ENCODE results near the gene AGAP2. TPM values are rescaled to one million over a fixed set of nuclear protein-coding genes. Genes with fewer than 3 reads are reported as not detected.

AGAP2 gene
- total RNA-seq, 6 experiments from 2014 or later, result 0.14 to 0.18 (median 0.14) TPM

GRCh38 chr12:57767305-57767698, 28.8 kb upstream of the AGAP2 start:
- peaks cover 4% of the 10 kb centered on the region for H3K27me3 Mint-ChIP-seq (ENCODE audit: insufficient read depth)
- no peak for TF ChIP-seq CTCF (IDR thresholded peaks at IDR 0.05)
- peaks cover 20% of the 10 kb centered on the region for H3K36me3 Mint-ChIP-seq (ENCODE audit: low read depth)
- H3K9me3 Mint-ChIP-seq, result no peaks in the 10 kb centered on the region
- H3K27ac Mint-ChIP-seq, result no peak overlapping the region
- no peak for DNase-seq
- peaks cover 45% of the 10 kb centered on the region for H3K4me1 Mint-ChIP-seq (ENCODE audit: low read depth)
- no peak overlapping the region for H3K4me3 Mint-ChIP-seq

DNA sequence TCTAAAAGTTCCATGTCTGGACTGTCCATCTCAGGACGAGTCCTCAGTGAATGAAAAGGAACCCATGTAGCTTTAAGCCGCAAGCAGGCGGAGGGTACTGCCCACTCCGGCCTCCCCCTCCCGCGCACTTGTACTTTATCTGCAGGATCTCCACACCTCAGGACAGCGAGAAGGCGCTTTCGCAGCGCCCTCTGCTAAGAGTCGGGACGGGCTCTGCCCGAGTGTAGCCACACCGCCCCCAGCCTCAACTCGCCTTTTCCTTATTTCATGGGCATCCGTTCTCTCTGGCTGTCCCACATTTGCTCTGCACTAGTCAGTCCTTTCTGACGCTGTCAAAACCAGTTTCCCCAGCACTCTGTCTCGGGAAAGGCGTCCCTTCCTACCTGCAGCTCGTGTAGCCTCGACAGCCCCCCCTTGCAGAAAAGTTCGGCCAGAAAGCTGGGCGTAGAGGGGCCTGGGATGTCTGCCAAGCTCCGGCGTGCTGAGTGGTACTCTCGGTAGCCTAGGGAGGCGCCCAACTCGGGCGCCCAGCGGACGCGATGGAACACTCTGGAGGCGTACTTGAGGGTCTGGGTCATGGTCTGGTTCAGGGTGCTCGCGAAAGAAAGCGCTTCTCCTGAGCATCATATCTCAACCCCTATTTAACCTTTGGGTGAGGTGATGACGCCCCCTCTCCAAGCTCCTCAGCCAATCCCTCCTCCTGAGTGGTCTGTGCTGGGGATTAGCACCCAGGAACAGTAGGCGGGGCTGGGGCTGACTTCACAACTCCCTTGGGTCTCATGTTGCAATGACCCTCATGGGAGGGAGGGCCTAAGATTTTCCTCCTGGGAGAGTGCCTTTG, 28.1 kb upstream of the AGAP2 start, which contains the start of gene CYP27B1:
Gene CYP27B1, minus strand, starts transcription at position 615 of the 841 bp plus-strand sequence. Its CDS starts 37 bp downstream, at position 578.
- Mint-ChIP-seq H3K9me3 (no peaks in the 10 kb centered on the region), H3K36me3 (ENCODE audit: low read depth) (peaks cover 20% of the 10 kb centered on the region), H3K4me3 (peak within 1 kb of the TSS; percentile 80), H3K27me3 (ENCODE audit: insufficient read depth) (peaks cover 4% of the 10 kb centered on the region; the same call in 1 of the 2 replicates), H3K27ac (no peak within 1 kb of the TSS), H3K4me1 (ENCODE audit: low read depth) (peaks cover 45% of the 10 kb centered on the region)
- TF ChIP-seq CTCF (IDR thresholded peaks at IDR 0.05), result no peak
- no peak for DNase-seq

DNA sequence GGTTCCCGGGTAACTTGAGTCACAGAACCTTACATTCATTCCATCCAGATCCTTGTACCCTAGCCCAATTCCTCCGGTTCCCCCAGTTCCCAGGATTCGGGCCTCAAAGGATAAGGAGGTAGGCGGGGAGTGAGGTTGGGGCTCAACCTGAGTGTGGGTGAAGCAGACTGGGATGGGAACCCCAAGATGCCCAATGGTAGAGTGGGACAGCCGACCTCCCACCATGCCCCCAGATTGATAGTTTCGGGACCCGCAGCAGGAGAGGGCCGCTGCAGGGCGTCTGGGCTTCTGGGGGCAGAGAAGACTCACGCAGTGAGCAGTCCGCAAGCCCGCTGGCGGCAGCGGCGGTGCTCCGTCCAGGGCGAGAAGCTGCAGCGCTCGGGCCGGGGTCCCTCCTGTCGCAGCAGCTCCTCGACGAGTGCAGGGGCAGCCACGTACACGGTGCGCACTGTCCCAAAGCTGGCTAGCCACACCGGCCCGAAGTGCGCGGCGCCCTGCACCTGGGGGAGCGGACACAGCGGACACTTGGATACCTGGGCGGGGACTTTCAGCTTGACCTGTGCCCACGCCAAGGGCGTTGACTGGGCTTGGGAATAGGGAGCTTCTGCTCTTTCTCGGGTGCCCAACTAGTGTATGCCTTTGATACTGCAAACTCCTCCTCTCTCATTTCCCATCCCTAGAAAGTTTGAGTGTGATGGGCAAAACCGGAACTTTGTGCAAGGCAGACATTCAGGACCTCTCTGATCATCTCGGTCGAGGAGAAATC, 27.3 kb upstream of the AGAP2 start:
- Mint-ChIP-seq H3K27ac (peak overlapping the region; percentile 57; the same call in 1 of the 2 replicates), H3K4me3 (peak overlapping the region; percentile 80), H3K4me1 (ENCODE audit: low read depth) (peaks cover 37% of the 10 kb centered on the region), H3K27me3 (ENCODE audit: insufficient read depth) (peaks cover 4% of the 10 kb centered on the region; the same call in 1 of the 2 replicates), H3K36me3 (ENCODE audit: low read depth) (peaks cover 20% of the 10 kb centered on the region), H3K9me3 (no peaks in the 10 kb centered on the region)
- no peak for TF ChIP-seq CTCF (IDR thresholded peaks at IDR 0.05)
- DNase-seq, result no peak

DNA sequence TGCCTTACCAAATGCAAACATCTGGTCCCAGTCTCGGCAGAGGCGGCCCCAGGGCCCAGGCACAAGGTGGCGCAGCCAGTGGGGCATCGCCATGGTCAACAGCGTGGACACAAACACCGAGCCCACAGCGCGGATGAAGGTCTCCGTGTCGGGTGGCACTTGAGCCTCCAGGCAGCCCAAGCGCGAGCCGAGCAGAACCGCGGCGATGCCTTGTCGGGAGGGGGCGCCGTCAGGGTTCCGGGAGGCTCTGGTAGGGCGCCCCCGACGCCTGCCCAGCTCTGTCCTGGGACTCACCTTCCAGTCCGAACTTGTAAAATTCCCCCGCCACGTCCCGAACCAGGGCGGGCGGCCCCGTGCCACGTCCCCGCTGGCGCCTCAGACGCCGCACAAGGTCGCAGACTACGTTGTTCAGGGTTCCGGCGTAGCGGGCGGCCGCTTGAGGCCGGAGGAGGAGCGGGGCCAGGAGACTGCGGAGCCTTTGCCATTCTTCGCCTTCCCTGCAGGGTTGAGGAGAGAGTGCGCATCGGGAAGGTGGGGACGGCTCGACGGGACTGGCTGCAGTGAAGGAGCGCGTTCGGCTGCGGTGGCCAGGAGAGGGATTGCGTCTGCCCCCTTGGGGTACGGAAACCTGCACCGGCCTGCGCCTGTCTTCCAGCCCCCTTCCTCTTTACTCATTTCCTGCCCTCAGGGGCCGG, 26.6 kb upstream of the AGAP2 start:
- peaks cover 13% of the 10 kb centered on the region for H3K36me3 Mint-ChIP-seq (ENCODE audit: low read depth)
- H3K9me3 Mint-ChIP-seq, result no peaks in the 10 kb centered on the region
- peak; percentile 28 for DNase-seq
- peak; percentile 74 for TF ChIP-seq CTCF (IDR thresholded peaks at IDR 0.05)
- H3K27ac Mint-ChIP-seq, result peak overlapping the region; percentile 57
- H3K27me3 Mint-ChIP-seq (ENCODE audit: insufficient read depth), result peaks cover 4% of the 10 kb centered on the region; the same call in 1 of the 2 replicates
- peaks cover 29% of the 10 kb centered on the region for H3K4me1 Mint-ChIP-seq (ENCODE audit: low read depth)
- peak overlapping the region; percentile 80 for H3K4me3 Mint-ChIP-seq

DNA sequence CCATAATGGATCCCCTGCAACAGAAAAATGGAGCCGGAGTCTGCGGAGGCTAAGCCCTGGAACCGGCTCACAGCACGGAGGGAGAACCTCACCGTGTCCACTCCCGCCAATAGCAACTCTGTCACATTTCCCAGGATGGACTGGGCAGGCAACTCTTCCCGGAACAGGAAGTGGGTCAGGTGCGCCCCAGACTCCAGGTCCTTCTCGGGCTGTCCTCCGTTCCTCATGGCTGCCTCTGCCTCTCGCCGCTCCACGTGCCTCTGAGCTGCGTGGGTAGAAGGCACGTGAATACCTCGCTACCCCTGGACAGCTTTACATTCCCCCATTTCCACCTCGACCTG, 26.1 kb upstream of the AGAP2 start:
- DNase-seq, result no peak
- peaks cover 4% of the 10 kb centered on the region; the same call in 1 of the 2 replicates for H3K27me3 Mint-ChIP-seq (ENCODE audit: insufficient read depth)
- no peak overlapping the region for H3K27ac Mint-ChIP-seq
- peak overlapping the region; percentile 80 for H3K4me3 Mint-ChIP-seq
- H3K4me1 Mint-ChIP-seq (ENCODE audit: low read depth), result peaks cover 24% of the 10 kb centered on the region
- H3K9me3 Mint-ChIP-seq, result no peaks in the 10 kb centered on the region
- H3K36me3 Mint-ChIP-seq (ENCODE audit: low read depth), result peaks cover 8% of the 10 kb centered on the region
- no peak for TF ChIP-seq CTCF (IDR thresholded peaks at IDR 0.05)

All from HFFc6 (cell line).